CD4-positive, alpha-beta memory T cell (primary cell): ENCODE results near the gene ZNF483. TPM values are rescaled to one million over a fixed set of nuclear protein-coding genes. Genes with fewer than 3 reads are reported as not detected.
"Not testable (repeated sequence)": the region's sequence is repeated elsewhere in the genome, so short reads cannot be mapped to it uniquely, and the experiment has no call there.

Source experiments
- CTCF ChIA-PET: fragments of 350-600 bp; sonication (Branson Sonifier 250); formaldehyde crosslinking; loops from one replicate; lab custom pipeline; 2021; ENCODE audit warnings: inconsistent platforms; ENCODE audit not compliant: partially characterized antibody; lab: Charles Lee
- POLR2A ChIA-PET: fragments of 350-600 bp; sonication (Branson Sonifier 250); formaldehyde crosslinking; loops from one replicate; lab custom pipeline; 2021; ENCODE audit not compliant: partially characterized antibody; lab: Charles Lee
- DNase-seq, 5 donors: peaks; one replicate each; pipeline versions ENCODE4 v3.0.0 to v3.0.0-alpha.2; 2020 to 2022; ENCODE audit warnings: mixed read lengths in 1 of 5
- H3K27ac ChIP-seq: one replicate; pipeline ENCODE4 v1.7.0; 2013; ENCODE audit warnings: low read depth, low read length
- H3K27me3 ChIP-seq: 2 replicates; pipeline ENCODE4 v1.7.0; 2013; ENCODE audit warnings: mild to moderate bottlenecking, low read length, moderate library complexity; ENCODE audit not compliant: insufficient read depth
- H3K36me3 ChIP-seq: 2 replicates; pipeline ENCODE4 v1.7.0; 2013; ENCODE audit warnings: mild to moderate bottlenecking, low read length, moderate library complexity; ENCODE audit not compliant: insufficient read depth
- H3K4me1 ChIP-seq: 2 replicates; pipeline ENCODE4 v1.7.0; 2013; ENCODE audit warnings: mild to moderate bottlenecking, low read length, moderate library complexity; ENCODE audit not compliant: insufficient read depth
- H3K4me3 ChIP-seq, 2 donors: one replicate each; pipeline ENCODE4 v1.7.0; 2013; ENCODE audit warnings: low read length in 2 of 2, mild to moderate bottlenecking in 1 of 2
- H3K9me3 ChIP-seq, 2 donors: one replicate each; pipeline ENCODE4 v1.7.0; 2013; ENCODE audit warnings: low read length in 2 of 2, control low read depth in 1 of 2; ENCODE audit not compliant: control insufficient read depth in 1 of 2
- H3K27ac Mint-ChIP-seq, 7 donors: one replicate each; pipeline ENCODE4 v1.8.0; 2020 to 2021; ENCODE audit warnings: mixed read lengths in 7 of 7, mild to moderate bottlenecking in 6 of 7, inconsistent platforms in 3 of 7, moderate library complexity in 3 of 7
- H3K27me3 Mint-ChIP-seq, 2 donors: one replicate each; pipeline ENCODE4 v1.8.0; 2020 to 2021; ENCODE audit warnings: mixed read lengths in 2 of 2
- H3K36me3 Mint-ChIP-seq, 2 donors: one replicate each; pipeline ENCODE4 v1.8.0; 2020 to 2021; ENCODE audit warnings: mixed read lengths in 2 of 2, inconsistent platforms in 1 of 2, mild to moderate bottlenecking in 1 of 2
- H3K4me1 Mint-ChIP-seq, 4 donors: one replicate each; pipeline ENCODE4 v1.8.0; 2020 to 2021; ENCODE audit warnings: mixed read lengths in 4 of 4, mild to moderate bottlenecking in 1 of 4
- H3K4me3 Mint-ChIP-seq, 8 donors: one replicate each; pipeline ENCODE4 v1.8.0; 2020 to 2021; ENCODE audit warnings: mixed read lengths in 8 of 8, mild to moderate bottlenecking in 7 of 8, moderate library complexity in 6 of 8, inconsistent platforms in 3 of 8
- H3K9me3 Mint-ChIP-seq, 8 donors: one replicate each; pipeline ENCODE4 v1.8.0; 2020 to 2021; ENCODE audit warnings: mixed read lengths in 8 of 8, mild to moderate bottlenecking in 5 of 8, inconsistent platforms in 3 of 8, moderate library complexity in 1 of 8
- intact Hi-C: fragments of 100-400 bp; cut with micrococcal nuclease; formaldehyde crosslinking; loops from one replicate; pipeline ENCODE4 v1.15.1; 2023
- polyA plus RNA-seq, 2 donors: library from polyadenylated mRNA; unstranded; fragments of 300-500 nt; fragmentation: Illumina TruSeq; gene quantifications; one replicate each; pipeline ENCODE4 v1.2.3, GENCODE V29; 2021
- total RNA-seq, 2 experiments: library from RNA; stranded (reverse); gene quantifications; one replicate each; pipeline ENCODE4 v1.2.3, GENCODE V29; 2021

The ZNF483 gene
- total and polyA plus RNA-seq, 4 experiments from 2014 or later = 4.9 to 22.9 (median 12.8) TPM

GRCh38 chr9:111483858-111484571 lies 41.0 kb upstream of the ZNF483 start, which contains the start of gene ECPAS:
TSS of gene ECPAS (minus strand) at chr9:111484383. CDS start at chr9:111472918, 11,465 bp downstream.
- ChIA-PET POLR2A (interaction anchor here (0.6 to 3.7 kb wide), 8 partner anchors 39 to 1268 kb away, joined by 3 to 22 read pairs (median 5); partner anchors contain the start of genes DNAJC25, HSDL2, SNX30 and SUSD1), CTCF (no interaction called here)
- peaks cover 0 to 14% of the 10 kb centered on the region in 2 donors for H3K36me3 Mint-ChIP-seq

GRCh38 chr9:111484572-111484894 lies 40.4 kb upstream of the ZNF483 start:
- Histone ChIP-seq H3K4me1 (peaks cover 11% of the 10 kb centered on the region), H3K27me3 (no peaks in the 10 kb centered on the region), H3K9me3 (no peaks in the 10 kb centered on the region), H3K36me3 (no peaks in the 10 kb centered on the region), H3K27ac (peak overlapping the region; percentile 70), H3K4me3 (peak overlapping the region; percentile 56 to 69)
- no peaks in the 10 kb centered on the region for H3K27me3 Mint-ChIP-seq
- peaks cover 21 to 36% (median 27%) of the 10 kb centered on the region in 4 donors for H3K4me1 Mint-ChIP-seq
- peak overlapping the region; percentile 81 to 90 (median 86) for H3K4me3 Mint-ChIP-seq
- ChIA-PET POLR2A (interaction anchor here (0.8 to 3.7 kb wide), 5 partner anchors 40 to 895 kb away, joined by 3 to 22 read pairs (median 3); partner anchors contain the start of genes HSDL2 and ZNF483), CTCF (no interaction called here)
- no peak for DNase-seq
- H3K27ac Mint-ChIP-seq = peak overlapping the region; percentile 86 to 93 (median 89)
- no peaks in the 10 kb centered on the region for H3K9me3 Mint-ChIP-seq
- intact Hi-C loops = loop anchor here (1.0 to 10.0 kb wide), 5 partner anchors 41 to 1227 kb away; partner anchors contain the start of genes KIAA1958, PTGR1, TXN and ZNF483
- H3K36me3 Mint-ChIP-seq = peaks cover 0 to 14% of the 10 kb centered on the region in 2 donors

More at GRCh38 chr9:111483858-111484571, 41.0 kb upstream of the ZNF483 start, which contains the start of gene ECPAS:
- peaks cover 11% of the 10 kb centered on the region for H3K4me1 ChIP-seq
- intact Hi-C loops = loop anchor here (1.0 to 10.0 kb wide), 9 partner anchors 41 to 1791 kb away; partner anchors contain the start of genes CDC26, DNAJC25, GNG10 and KIAA1958
- H3K9me3 ChIP-seq = no peaks in the 10 kb centered on the region
- Mint-ChIP-seq H3K4me3 (peak within 1 kb of the TSS; percentile 81 to 90 (median 86)), H3K27ac (peak within 1 kb of the TSS; percentile 86 to 93 (median 89)), H3K9me3 (no peaks in the 10 kb centered on the region), H3K4me1 (peaks cover 23 to 37% (median 28%) of the 10 kb centered on the region in 4 donors), H3K27me3 (no peaks in the 10 kb centered on the region)
- peak within 1 kb of the TSS; percentile 69 to 89 for H3K4me3 ChIP-seq
- DNase-seq = peak; percentile 66 to 72 (median 71)
- peak within 1 kb of the TSS; percentile 83 for H3K27ac ChIP-seq
- H3K36me3 ChIP-seq = no peaks in the 10 kb centered on the region
- H3K27me3 ChIP-seq = no peaks in the 10 kb centered on the region

- H3K36me3 Mint-ChIP-seq, H3K4me1 Mint-ChIP-seq, H3K4me1 ChIP-seq, H3K4me3 ChIP-seq, intact Hi-C loops, POLR2A ChIA-PET, H3K9me3 ChIP-seq, H3K27ac ChIP-seq, H3K9me3 Mint-ChIP-seq, H3K27me3 ChIP-seq, DNase-seq, H3K4me3 Mint-ChIP-seq, H3K36me3 ChIP-seq, H3K27ac Mint-ChIP-seq, CTCF ChIA-PET: not testable (repeated sequence)
- peaks cover 8 to 12% of the 10 kb centered on the region in 2 donors for H3K27me3 Mint-ChIP-seq
Observed at GRCh38 chr9:111497196-111497595, 27.8 kb upstream of the ZNF483 start.

- Histone ChIP-seq H3K36me3 (no peaks in the 10 kb centered on the region), H3K27me3 (no peaks in the 10 kb centered on the region), H3K9me3 (no peaks in the 10 kb centered on the region), H3K4me3 (no peak overlapping the region), H3K4me1 (no peaks in the 10 kb centered on the region), H3K27ac (no peak overlapping the region)
- no peaks in the 10 kb centered on the region for H3K4me1 Mint-ChIP-seq
- H3K27ac Mint-ChIP-seq = no peak overlapping the region
- intact Hi-C loops = no loop called here
- H3K4me3 Mint-ChIP-seq = no peak overlapping the region
- no peaks in the 10 kb centered on the region for H3K36me3 Mint-ChIP-seq
- no peaks in the 10 kb centered on the region for H3K9me3 Mint-ChIP-seq
- peaks cover 5 to 7% of the 10 kb centered on the region in 2 donors for H3K27me3 Mint-ChIP-seq
- ChIA-PET CTCF (no interaction called here), POLR2A (no interaction called here)
- no peak for DNase-seq
Observed at GRCh38 chr9:111501005-111501562, 23.9 kb upstream of the ZNF483 start.

- Histone ChIP-seq H3K27me3 (no peaks in the 10 kb centered on the region), H3K4me1 (no peaks in the 10 kb centered on the region), H3K9me3 (no peaks in the 10 kb centered on the region), H3K4me3 (no peak overlapping the region), H3K36me3 (no peaks in the 10 kb centered on the region), H3K27ac (no peak overlapping the region)
- Mint-ChIP-seq H3K9me3 (no peaks in the 10 kb centered on the region), H3K36me3 (no peaks in the 10 kb centered on the region), H3K4me1 (no peaks in the 10 kb centered on the region), H3K27ac (no peak overlapping the region), H3K4me3 (no peak overlapping the region), H3K27me3 (peaks cover 3 to 5% of the 10 kb centered on the region in 2 donors)
- ChIA-PET POLR2A (no interaction called here), CTCF (no interaction called here)
- no peak for DNase-seq
- intact Hi-C loops = no loop called here
Observed at GRCh38 chr9:111501648-111502047, 23.3 kb upstream of the ZNF483 start.

GRCh38 chr9:111502506-111502905 lies 22.5 kb upstream of the ZNF483 start:
- Histone ChIP-seq H3K27me3 (no peaks in the 10 kb centered on the region), H3K9me3 (no peaks in the 10 kb centered on the region), H3K4me3 (no peak overlapping the region), H3K4me1 (no peaks in the 10 kb centered on the region), H3K36me3 (no peaks in the 10 kb centered on the region), H3K27ac (no peak overlapping the region)
- DNase-seq = no peak
- Mint-ChIP-seq H3K4me1 (no peaks in the 10 kb centered on the region), H3K27ac (no peak overlapping the region), H3K4me3 (no peak overlapping the region), H3K36me3 (no peaks in the 10 kb centered on the region), H3K9me3 (no peaks in the 10 kb centered on the region), H3K27me3 (peaks cover 3 to 5% of the 10 kb centered on the region in 2 donors)
- intact Hi-C loops = no loop called here
- ChIA-PET POLR2A (no interaction called here), CTCF (no interaction called here)

- H3K36me3 ChIP-seq, intact Hi-C loops, H3K4me3 ChIP-seq, H3K36me3 Mint-ChIP-seq, POLR2A ChIA-PET, H3K27me3 Mint-ChIP-seq, H3K27ac ChIP-seq, H3K4me1 Mint-ChIP-seq, H3K27ac Mint-ChIP-seq, DNase-seq, H3K27me3 ChIP-seq, H3K4me1 ChIP-seq, H3K4me3 Mint-ChIP-seq, CTCF ChIA-PET, H3K9me3 ChIP-seq: not testable (repeated sequence)
- peaks cover 0 to 16% (median 11%) of the 10 kb centered on the region in 8 donors for H3K9me3 Mint-ChIP-seq
Observed at GRCh38 chr9:111511581-111511980, 13.4 kb upstream of the ZNF483 start.
